ENCODE results near the gene NHLH1. TPM values are rescaled to one million over a fixed set of nuclear protein-coding genes. Genes with fewer than 3 reads are reported as not detected.
A peak's percentile ranks its signal among the peaks of the same experiment; 100 is the strongest.

The NHLH1 gene
- total RNA-seq, 1 experiment from 2014 or later: 0.48 TPM

DNA sequence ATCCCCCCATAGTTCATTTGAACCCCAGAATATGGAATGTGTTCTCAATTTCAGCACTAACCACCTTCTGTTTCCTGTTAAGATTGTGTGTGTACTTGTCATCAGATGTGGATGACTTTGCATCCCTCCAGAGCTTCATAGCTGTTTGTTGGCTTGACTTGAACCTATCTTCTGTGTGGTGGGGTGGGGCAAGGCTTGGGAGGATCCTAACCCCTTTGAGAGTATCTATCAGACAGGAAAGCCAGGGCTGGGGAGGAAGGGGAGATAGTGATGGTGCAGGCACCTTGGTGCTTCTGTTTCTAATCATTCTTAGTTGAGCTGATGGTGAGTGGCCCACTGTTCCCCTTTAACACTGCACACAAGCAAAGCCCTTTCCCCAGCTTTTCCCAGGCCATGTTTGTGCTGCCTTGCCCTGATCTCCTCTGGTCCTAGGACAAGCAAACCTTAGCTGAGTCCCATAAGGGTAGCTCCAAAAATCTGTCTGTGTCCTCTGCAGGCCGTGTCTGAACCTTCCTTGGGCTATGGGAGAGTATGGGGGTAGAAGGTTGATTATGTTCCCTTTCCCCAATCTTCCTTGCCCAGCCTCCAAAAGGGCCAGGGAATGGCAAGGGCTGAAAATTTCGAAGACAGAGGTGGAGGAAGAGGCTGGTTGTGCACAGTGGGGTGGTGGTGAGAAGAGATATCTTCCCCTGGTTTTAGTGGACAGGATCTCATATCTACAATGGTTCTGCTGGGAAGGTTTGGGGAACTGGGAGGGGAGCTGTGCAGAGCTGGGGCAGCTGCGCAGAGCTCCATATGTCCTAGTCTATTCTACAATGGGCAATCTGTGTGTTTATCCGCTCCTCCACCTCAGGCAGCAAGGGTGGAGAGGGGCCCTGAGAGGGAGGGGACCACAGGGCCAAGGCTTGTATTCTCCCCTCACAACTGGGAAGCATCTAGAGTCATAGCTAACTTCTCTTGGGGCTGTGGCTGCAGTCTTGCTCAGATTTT, 1.4 kb downstream of the NHLH1 start:
- Histone ChIP-seq H3K9me3 (ENCODE audit: low read length) (no peaks in the 10 kb centered on the region), H2AFZ (ENCODE audit: low read length) (no peak overlapping the region), H3K27ac (ENCODE audit: low read length) (no peak overlapping the region), H3K4me1 (ENCODE audit: low read length) (peaks cover 15% of the 10 kb centered on the region), H3K9me2 (replicated peaks; ENCODE audit: insufficient read depth, low read length) (no peaks in the 10 kb centered on the region), H3K27me3 (ENCODE audit: low read length) (no peaks in the 10 kb centered on the region), H3K4me2 (ENCODE audit: low read depth, low read length, poor library complexity, severe bottlenecking) (no peak overlapping the region), H3K9ac (ENCODE audit: low read length) (no peak overlapping the region), H3K36me3 (ENCODE audit: insufficient read depth, low read length) (no peaks in the 10 kb centered on the region), H4K20me1 (ENCODE audit: insufficient read depth, low read depth, low read length) (no peaks in the 10 kb centered on the region), H3K79me2 (ENCODE audit: low read length) (no peaks in the 10 kb centered on the region), H3K4me3 (ENCODE audit: low read length) (no peak overlapping the region)
- DNase-seq: peak; percentile 14

DNA sequence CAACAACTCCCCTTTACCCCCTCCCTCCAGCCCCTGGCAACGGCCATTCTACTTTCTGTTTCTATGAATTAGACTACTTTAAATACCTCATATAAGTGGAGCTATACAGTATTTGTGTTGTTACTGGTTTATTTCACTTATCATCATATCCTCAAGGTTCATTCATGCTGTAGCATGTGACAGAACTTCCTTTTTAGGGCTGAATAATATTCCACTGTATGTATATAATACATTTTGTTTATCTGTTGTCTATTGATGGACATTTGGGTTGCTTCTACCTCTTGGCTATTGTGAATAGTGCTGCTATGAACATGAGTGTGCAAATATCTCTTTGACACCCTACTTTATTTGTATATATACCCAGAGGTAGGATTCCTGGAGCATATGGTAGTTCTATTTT, 2.2 kb downstream of the NHLH1 start:
- Histone ChIP-seq H3K4me3 (ENCODE audit: low read length) (no peak overlapping the region), H3K79me2 (ENCODE audit: low read length) (no peaks in the 10 kb centered on the region), H3K9ac (ENCODE audit: low read length) (no peak overlapping the region)

GRCh38 chr1:160370561-160371345, 3.9 kb downstream of the NHLH1 start:
- Histone ChIP-seq H3K9me3 (ENCODE audit: low read length) (no peaks in the 10 kb centered on the region), H3K27ac (ENCODE audit: low read length) (no peak overlapping the region), H3K79me2 (ENCODE audit: low read length) (no peaks in the 10 kb centered on the region), H3K4me2 (ENCODE audit: low read depth, low read length, poor library complexity, severe bottlenecking) (no peak overlapping the region), H4K20me1 (ENCODE audit: insufficient read depth, low read depth, low read length) (no peaks in the 10 kb centered on the region), H3K36me3 (ENCODE audit: insufficient read depth, low read length) (no peaks in the 10 kb centered on the region), H3K4me3 (ENCODE audit: low read length) (no peak overlapping the region), H2AFZ (ENCODE audit: low read length) (no peak overlapping the region), H3K27me3 (ENCODE audit: low read length) (no peaks in the 10 kb centered on the region), H3K9me2 (replicated peaks; ENCODE audit: insufficient read depth, low read length) (no peaks in the 10 kb centered on the region), H3K9ac (ENCODE audit: low read length) (no peak overlapping the region), H3K4me1 (ENCODE audit: low read length) (peaks cover 37% of the 10 kb centered on the region)
- DNase-seq: peak; percentile 20

More for the DNA sequence above, 2.2 kb downstream of the NHLH1 start:
- H3K27ac ChIP-seq (ENCODE audit: low read length): no peak overlapping the region
- no peak overlapping the region for H3K4me2 ChIP-seq (ENCODE audit: low read depth, low read length, poor library complexity, severe bottlenecking)
- H4K20me1 ChIP-seq (ENCODE audit: insufficient read depth, low read depth, low read length): no peaks in the 10 kb centered on the region
- DNase-seq: peak; percentile 26
- no peak overlapping the region for H2AFZ ChIP-seq (ENCODE audit: low read length)
- no peaks in the 10 kb centered on the region for H3K9me2 ChIP-seq (replicated peaks; ENCODE audit: insufficient read depth, low read length)
- peaks cover 24% of the 10 kb centered on the region for H3K4me1 ChIP-seq (ENCODE audit: low read length)
- H3K9me3 ChIP-seq (ENCODE audit: low read length): no peaks in the 10 kb centered on the region
- no peaks in the 10 kb centered on the region for H3K36me3 ChIP-seq (ENCODE audit: insufficient read depth, low read length)
- H3K27me3 ChIP-seq (ENCODE audit: low read length): no peaks in the 10 kb centered on the region

DNA sequence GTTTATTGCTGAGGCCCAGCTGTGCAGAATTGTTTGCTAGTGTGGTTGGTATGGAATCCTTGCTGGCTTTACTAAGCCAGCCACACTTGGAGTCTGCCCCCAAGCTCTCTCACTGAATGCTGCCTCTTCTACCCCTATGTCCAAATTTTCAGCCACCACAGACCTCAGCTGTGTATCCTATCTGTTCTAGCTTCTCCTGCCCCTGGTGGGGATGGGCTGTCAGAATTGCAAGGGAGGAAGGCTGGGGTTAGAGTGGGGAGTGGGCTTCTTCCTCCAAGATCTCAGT, 4.4 kb downstream of the NHLH1 start:
- H3K79me2 ChIP-seq (ENCODE audit: low read length): no peaks in the 10 kb centered on the region
- no peaks in the 10 kb centered on the region for H3K27me3 ChIP-seq (ENCODE audit: low read length)
- DNase-seq: peak; percentile 19
- H3K4me2 ChIP-seq (ENCODE audit: low read depth, low read length, poor library complexity, severe bottlenecking): no peak overlapping the region
- H2AFZ ChIP-seq (ENCODE audit: low read length): no peak overlapping the region
- H4K20me1 ChIP-seq (ENCODE audit: insufficient read depth, low read depth, low read length): no peaks in the 10 kb centered on the region
- no peaks in the 10 kb centered on the region for H3K9me3 ChIP-seq (ENCODE audit: low read length)
- H3K27ac ChIP-seq (ENCODE audit: low read length): no peak overlapping the region
- H3K4me3 ChIP-seq (ENCODE audit: low read length): no peak overlapping the region
- no peaks in the 10 kb centered on the region for H3K9me2 ChIP-seq (replicated peaks; ENCODE audit: insufficient read depth, low read length)
- H3K9ac ChIP-seq (ENCODE audit: low read length): no peak overlapping the region
- H3K4me1 ChIP-seq (ENCODE audit: low read length): peaks cover 37% of the 10 kb centered on the region
- no peaks in the 10 kb centered on the region for H3K36me3 ChIP-seq (ENCODE audit: insufficient read depth, low read length)

DNA sequence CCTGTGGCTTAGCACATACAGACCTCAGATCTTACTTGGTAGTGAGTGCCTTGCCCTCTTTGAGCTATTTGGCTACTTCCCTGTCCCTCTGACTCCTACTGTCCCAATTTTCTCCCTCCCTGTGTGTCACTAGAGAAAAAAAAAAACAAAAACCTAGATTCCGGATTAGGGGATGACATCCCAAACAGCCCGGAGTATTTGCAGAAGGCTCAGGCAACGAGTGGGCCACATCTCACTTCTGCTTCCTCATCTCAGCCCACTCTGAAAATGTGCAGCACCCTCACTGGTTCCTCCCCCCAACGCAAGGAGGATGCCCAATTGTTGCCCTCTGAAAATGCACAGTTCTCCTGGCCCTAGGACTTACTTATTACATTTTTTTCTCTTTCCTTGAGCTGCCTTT, 4.9 kb downstream of the NHLH1 start:
- no peaks in the 10 kb centered on the region for H3K9me3 ChIP-seq (ENCODE audit: low read length)
- H3K4me3 ChIP-seq (ENCODE audit: low read length): no peak overlapping the region
- no peaks in the 10 kb centered on the region for H3K79me2 ChIP-seq (ENCODE audit: low read length)
- H3K4me2 ChIP-seq (ENCODE audit: low read depth, low read length, poor library complexity, severe bottlenecking): no peak overlapping the region
- DNase-seq: peak; percentile 34
- peaks cover 35% of the 10 kb centered on the region for H3K4me1 ChIP-seq (ENCODE audit: low read length)
- no peak overlapping the region for H3K9ac ChIP-seq (ENCODE audit: low read length)
- no peaks in the 10 kb centered on the region for H3K36me3 ChIP-seq (ENCODE audit: insufficient read depth, low read length)
- H3K9me2 ChIP-seq (replicated peaks; ENCODE audit: insufficient read depth, low read length): no peaks in the 10 kb centered on the region
- H4K20me1 ChIP-seq (ENCODE audit: insufficient read depth, low read depth, low read length): no peaks in the 10 kb centered on the region
- no peak overlapping the region for H3K27ac ChIP-seq (ENCODE audit: low read length)
- H2AFZ ChIP-seq (ENCODE audit: low read length): no peak overlapping the region
- H3K27me3 ChIP-seq (ENCODE audit: low read length): no peaks in the 10 kb centered on the region

DNA sequence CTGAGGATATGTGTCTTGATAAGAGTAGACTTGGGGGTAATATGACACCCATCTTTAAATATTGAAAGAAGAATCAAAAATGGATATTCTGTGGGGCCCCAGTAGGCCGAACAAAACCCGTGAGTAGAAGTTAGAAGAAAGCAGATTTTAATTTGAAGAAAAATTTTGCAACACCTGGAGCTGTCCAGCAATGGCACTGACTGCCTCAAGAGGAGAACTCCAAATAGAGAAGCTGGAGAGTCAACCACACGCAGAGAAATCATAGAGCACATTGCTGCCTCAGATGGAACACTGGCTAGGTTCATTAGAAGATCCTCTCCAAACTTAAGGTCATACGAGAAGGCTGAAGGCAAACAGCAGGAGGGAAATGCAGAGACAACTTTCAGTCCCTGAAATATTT, 6.8 kb downstream of the NHLH1 start:
- Histone ChIP-seq H3K4me1 (ENCODE audit: low read length) (peaks cover 33% of the 10 kb centered on the region), H2AFZ (ENCODE audit: low read length) (no peak overlapping the region), H3K27ac (ENCODE audit: low read length) (0 out of 2 replicates have a peak overlapping the region, but pooled peaks have one; percentile 0), H4K20me1 (ENCODE audit: insufficient read depth, low read depth, low read length) (no peaks in the 10 kb centered on the region), H3K9ac (ENCODE audit: low read length) (no peak overlapping the region; the same call in none of the 2 replicates), H3K9me2 (replicated peaks; ENCODE audit: insufficient read depth, low read length) (no peaks in the 10 kb centered on the region), H3K27me3 (ENCODE audit: low read length) (no peaks in the 10 kb centered on the region), H3K36me3 (ENCODE audit: insufficient read depth, low read length) (no peaks in the 10 kb centered on the region), H3K4me3 (ENCODE audit: low read length) (no peak overlapping the region), H3K9me3 (ENCODE audit: low read length) (no peaks in the 10 kb centered on the region), H3K4me2 (ENCODE audit: low read depth, low read length, poor library complexity, severe bottlenecking) (no peak overlapping the region), H3K79me2 (ENCODE audit: low read length) (no peaks in the 10 kb centered on the region)
- DNase-seq: peak; percentile 53

DNA sequence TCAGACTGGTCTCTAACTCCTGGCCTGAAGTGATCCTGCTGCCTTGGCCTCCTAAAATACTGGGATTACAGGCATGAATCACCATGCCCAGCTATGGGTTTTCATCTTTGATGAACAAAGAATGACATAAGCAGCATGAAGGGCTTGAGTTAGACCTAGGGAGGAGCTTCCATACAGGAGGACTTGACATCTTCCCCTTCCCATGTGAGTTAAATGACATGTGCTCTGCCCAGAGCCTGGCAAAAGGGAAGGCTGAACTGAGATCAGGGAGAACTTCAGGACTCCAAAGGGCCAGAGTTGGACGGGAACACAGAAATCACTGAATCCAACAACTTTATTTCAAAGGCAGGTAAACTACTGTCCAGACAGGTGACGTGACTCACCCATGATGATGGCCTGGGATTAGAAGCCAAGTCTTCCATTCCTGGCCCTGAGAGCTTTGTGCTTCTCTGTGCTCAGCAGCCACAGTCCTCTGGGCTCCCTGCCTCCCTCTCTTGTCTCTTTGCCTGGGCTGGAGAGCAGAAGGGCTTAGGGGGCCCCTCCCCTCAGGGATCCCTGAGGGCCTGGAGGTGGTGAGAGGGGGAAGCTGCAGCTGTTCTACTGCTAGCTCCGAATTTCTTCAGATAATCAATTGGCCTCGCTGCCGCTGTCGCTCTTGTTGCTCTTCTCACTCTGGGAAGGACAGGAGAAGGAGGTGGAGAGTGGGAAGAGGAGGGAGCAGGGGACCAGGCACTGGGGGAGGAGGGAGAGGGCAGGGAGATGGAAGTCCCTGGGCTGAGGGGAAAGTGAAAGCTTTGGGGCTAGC, 7.6 kb downstream of the NHLH1 start:
- Histone ChIP-seq H3K27me3 (ENCODE audit: low read length) (no peaks in the 10 kb centered on the region), H4K20me1 (ENCODE audit: insufficient read depth, low read depth, low read length) (no peaks in the 10 kb centered on the region), H3K9me2 (replicated peaks; ENCODE audit: insufficient read depth, low read length) (no peaks in the 10 kb centered on the region), H3K4me3 (ENCODE audit: low read length) (peak overlapping the region; percentile 24; the same call in 1 of the 2 replicates), H3K79me2 (ENCODE audit: low read length) (no peaks in the 10 kb centered on the region), H3K9ac (ENCODE audit: low read length) (peak overlapping the region; percentile 44; the same call in 1 of the 2 replicates), H3K4me2 (ENCODE audit: low read depth, low read length, poor library complexity, severe bottlenecking) (peak overlapping the region; percentile 55), H3K9me3 (ENCODE audit: low read length) (no peaks in the 10 kb centered on the region), H2AFZ (ENCODE audit: low read length) (0 out of 2 replicates have a peak overlapping the region, but pooled peaks have one; percentile 8), H3K4me1 (ENCODE audit: low read length) (peaks cover 33% of the 10 kb centered on the region), H3K36me3 (ENCODE audit: insufficient read depth, low read length) (no peaks in the 10 kb centered on the region), H3K27ac (ENCODE audit: low read length) (peak overlapping the region; percentile 75; the same call in 1 of the 2 replicates)
- DNase-seq: peak; percentile 61
